GM18858 (cell line): ENCODE measurements around the gene AK9.

Experiments
- ATAC-seq: cut with Tn5 transposase; IDR thresholded peaks from one replicate; pipeline ENCODE4 v1.9.1; 2021; ENCODE audit not compliant: unreplicated experiment

The AK9 gene

DNA sequence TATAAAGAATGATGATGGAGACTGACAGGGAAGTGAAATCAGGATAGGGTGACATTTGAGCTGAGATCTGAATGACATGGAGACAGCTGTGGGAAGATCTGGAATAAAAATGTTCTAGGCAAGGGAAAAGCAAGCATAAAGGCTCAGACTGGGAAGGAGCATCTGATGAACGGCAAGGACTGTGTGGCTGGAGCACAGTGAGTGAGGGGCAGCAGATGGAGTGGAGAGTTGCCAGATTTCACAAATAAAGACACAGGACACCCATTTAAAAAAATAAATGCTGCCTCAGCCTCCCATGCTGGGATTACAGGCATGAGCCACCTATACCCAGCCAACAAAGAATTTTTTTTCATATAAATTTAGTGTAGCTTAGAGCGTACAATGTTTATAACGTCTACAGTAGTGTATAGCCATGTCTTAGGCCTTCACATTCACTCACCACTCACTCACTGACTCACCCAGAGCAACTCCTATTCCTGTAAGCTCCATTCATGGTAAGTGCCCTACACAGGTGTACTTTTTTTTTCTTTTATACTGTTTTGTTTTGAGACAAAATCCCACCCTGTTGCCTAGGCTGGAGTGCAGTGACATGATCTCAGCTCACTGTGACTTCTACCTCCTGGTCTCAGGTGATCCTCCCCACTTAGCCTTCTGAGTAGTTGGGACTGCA, 205.6 kb downstream of the AK9 start:
- ATAC-seq: no peak

DNA sequence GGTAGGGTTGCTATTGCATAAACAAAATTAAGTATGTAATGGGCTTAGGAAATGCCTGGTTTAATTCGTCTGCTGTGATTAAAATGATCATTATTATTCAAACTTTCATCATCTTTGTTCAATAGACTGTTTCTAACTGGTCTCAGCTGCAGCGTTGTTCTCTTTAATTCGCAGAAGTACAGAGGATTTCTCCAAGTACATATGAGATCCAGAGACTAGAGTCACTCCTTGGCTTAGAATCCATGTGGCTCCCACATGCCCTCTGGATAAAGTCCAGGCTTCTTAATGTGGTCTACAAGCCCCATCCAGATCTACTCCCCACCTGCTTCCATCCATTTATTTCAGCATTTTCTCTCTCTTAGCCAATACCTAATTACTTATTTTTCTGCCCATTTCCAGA, 206.9 kb downstream of the AK9 start:
- no peak for ATAC-seq

DNA sequence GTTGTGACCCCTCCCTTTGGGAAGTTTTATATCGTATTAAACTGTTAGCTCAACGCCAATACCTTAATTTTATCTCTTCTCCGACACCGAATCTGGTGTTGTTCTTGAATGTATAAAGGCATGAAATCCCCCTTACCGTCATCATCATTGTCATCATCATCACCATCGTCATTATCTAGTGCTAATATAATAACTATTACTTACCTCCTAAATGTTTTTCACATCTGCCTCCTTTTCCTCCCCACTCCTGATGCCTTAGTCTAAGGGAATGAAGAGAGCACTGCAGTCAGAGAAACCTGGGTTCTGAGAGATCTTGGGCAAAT, 207.3 kb downstream of the AK9 start:
- ATAC-seq: no peak

DNA sequence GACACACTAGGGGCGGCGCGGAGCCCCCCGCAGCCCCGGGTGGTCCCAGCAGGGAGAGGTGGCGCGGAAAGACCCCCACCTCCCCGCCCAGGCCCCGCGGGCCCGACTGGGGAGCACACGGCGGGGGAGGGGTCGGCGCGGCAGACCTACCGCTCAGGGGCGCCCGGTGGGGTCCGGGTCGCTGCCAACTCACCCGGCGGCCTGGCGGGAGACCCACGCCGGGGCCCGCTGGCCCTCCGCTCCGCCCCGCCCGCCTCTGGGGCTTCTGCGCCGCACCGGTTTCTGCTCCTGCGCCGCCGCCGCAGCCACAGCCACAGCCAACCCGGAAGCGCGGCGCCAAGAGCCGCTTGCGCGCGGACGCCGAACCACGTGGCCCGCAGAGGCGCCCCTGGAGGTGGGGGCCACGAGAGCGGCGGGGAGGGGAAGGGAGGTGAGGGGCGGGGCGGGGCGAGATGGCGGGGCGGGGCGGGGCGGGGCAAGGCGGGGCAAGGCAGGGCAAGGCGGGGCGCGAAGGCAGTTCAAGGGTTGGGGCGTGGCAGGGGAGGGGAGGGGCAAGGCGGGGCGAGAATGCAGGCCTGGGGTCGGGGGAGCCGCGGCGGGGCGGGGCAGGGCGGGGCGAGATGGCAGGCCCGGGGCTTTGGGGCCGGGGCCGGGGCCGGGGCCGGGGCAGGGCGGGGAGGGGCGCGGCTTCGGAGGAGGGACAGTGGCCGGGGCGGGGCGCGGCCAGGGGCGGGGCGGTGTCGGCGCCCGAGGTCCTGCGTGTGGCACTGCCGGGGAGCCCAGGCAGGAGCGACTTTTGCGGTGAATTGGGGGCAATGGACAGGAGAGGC, 207.9 kb downstream of the AK9 start, which contains the start of gene ZBTB24:
ZBTB24 (minus strand) TSS at position 315 of the 830 bp plus-strand sequence. CDS start 1,193 bp downstream, outside the sequence.
- peak; percentile 81 for ATAC-seq

DNA sequence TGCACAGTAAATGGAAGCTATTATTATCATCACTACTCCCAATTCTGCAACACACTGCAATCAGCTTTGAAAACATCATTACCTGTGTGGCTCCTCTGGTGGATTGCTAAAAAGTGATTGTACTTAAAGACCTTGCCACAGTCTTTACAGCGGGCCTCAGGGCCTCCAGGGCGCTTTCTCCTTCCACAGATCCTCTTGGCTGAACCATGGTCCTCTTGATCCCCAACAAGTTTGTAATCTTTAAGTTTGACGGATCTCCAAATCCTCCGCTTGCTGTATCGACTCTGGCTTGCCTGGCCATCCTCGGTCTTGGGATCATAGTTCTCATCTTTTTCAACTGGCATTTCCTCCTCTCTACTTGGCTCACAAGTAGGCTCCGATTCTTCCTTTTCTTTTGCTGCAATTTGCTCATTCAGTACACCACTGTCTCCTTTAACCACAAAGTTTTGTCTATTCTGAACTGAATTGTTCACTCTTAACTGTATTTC, 210.0 kb downstream of the AK9 start:
- no peak for ATAC-seq

DNA sequence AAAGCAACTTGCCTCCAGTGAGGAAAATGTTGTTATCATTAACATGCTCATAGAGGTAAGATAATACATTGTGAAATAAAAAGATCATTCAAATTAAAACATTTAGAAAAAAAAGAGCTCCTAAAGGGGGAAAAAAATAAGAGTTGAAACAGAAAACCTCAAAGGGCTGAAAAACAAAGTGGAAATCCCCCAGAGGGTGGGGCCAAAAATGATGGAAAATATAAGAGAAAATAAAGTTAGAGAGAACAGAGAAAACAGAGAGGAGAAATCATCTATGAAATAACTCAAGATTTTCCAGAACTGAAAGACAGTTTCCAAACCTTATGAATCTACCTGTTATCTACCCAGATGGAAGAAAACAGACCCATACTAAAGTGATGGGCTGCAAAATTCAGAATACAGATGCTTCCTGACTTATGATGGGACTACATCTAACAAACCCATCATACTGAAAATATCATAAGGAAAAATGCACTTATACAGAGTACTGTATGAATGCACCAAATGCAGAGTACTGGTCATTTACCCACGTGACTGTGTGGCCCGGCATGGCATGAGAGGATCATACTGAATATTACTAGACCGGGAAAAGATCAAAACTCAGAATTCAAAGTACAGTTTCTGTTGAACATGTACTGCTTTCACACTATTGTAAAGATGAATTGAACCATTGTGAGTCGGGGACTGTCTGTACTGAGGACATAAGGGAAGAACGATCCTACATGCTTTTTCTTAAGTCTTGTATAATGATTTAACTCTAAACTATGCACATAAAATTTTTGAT, 212.0 kb downstream of the AK9 start:
- no peak for ATAC-seq

DNA sequence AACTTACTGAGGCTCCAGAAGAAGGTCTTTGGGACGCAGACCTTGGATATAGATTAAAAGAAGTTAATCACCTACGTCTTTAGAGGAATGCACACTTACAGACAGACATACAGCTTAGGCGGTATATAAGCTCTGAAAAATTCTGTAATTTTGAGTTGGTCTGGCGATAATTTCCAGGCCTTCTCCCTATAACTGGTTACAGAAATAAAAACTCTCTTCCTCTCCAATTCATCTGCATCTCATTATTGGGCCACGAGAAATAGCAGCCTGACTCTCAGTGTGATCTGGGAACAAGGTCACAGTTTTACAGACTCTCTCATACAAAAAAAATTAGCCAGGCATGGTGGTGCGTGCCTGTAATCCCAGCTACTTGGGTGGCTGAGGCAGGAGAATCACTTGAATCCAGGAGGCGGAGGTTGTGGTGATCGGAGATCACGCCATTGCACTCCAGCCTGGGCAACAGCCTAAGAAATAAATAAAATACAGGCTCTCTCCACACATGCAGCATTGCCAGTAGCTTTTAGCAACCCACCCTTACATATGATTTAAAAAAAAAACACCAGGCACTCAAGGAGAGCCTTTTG, 212.7 kb downstream of the AK9 start:
- ATAC-seq: no peak

DNA sequence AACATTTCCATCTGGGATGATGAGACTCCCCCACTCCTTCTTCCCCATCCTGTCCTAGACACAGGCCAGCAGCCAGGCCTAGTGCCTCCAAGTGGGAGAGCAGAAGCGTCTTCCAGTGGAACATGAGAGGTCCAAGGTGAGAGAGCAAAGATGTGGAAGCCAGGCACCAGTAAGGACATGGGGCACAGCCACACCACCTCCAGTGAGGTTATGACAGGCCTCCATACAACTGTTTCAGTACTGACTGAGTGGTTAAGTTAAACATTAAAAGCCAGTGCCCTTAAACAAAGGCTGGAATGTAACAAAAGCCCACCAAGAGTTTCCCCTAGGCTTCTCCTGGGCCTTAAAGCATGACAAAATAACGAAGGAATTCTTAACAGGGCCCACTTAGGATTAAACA, 213.3 kb downstream of the AK9 start:
- peak; percentile 44 for ATAC-seq

DNA sequence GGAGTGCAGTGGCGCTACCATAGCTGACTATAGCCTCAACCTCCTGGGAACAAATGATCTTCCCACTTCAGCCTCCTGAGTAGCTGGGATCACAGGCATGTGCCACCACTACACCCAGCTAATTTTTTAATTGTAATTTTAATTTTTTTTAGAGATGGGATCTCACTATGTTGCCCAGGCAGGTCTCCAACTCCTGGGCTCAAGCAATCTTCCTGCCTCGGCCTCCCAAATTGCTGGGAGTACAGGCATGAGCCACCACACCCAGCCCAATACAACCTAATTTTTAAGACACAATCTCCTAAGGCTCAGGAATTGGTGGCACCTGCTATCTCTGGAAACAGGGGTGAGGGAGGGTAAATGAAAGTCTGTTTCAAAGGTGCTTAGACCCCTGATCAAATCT, 213.8 kb downstream of the AK9 start:
- ATAC-seq: no peak

DNA sequence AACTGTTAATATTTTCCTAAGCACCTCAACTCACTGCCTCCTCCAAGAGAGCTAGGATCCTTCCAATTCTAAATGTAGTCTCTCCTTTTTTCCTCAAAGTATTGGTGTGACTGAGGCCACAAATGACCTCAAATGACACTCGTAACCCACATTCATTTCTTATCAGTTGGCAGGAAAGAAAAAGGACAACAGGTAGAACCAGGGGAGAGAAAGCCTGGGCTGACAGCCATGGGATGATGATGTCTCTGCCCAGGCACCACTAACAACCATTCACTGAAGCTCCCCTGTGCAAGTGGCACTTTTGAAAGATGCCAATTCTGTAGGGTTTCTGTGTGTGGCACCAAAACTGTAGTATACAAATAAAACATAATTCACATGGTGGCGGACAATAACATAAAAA, 215.4 kb downstream of the AK9 start:
- ATAC-seq: no peak

DNA sequence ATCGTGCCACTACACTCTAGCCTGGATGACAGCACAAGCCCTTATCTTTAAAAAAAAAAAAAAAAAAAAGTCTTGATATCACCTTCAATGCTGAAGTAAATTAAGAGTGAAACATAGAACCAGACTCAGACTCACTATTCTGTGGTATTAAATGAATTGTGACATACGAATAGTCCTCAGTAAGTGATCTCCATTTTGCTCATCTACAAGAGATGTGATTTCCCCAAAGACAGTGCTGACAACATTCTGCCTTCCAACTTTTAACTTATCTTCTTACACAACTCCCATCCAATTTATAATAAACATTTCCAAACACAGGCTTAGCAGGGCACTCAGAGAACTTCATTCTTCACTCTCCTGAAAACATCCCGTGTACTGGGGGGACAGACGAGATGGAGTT, 216.0 kb downstream of the AK9 start:
- ATAC-seq: no peak

DNA sequence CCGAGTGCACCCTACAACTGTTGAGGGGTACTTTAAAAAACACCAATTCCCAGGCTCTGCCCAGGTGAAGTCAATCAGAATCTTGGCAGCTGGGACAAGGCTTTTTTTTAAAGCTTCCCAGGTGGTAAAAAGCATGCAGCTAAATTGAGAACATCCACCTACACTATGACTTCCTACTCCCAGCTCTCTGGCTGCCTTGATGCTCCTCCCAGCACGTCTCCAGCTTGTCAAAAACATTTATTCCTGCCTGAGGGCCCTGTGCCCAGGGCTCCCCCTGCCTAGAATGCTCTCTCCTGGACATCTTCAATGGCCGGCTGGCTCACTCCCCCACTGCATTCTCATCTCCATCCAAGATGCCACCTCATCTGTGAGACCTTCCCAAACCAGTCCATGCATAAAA, 217.9 kb downstream of the AK9 start:
- ATAC-seq: no peak

DNA sequence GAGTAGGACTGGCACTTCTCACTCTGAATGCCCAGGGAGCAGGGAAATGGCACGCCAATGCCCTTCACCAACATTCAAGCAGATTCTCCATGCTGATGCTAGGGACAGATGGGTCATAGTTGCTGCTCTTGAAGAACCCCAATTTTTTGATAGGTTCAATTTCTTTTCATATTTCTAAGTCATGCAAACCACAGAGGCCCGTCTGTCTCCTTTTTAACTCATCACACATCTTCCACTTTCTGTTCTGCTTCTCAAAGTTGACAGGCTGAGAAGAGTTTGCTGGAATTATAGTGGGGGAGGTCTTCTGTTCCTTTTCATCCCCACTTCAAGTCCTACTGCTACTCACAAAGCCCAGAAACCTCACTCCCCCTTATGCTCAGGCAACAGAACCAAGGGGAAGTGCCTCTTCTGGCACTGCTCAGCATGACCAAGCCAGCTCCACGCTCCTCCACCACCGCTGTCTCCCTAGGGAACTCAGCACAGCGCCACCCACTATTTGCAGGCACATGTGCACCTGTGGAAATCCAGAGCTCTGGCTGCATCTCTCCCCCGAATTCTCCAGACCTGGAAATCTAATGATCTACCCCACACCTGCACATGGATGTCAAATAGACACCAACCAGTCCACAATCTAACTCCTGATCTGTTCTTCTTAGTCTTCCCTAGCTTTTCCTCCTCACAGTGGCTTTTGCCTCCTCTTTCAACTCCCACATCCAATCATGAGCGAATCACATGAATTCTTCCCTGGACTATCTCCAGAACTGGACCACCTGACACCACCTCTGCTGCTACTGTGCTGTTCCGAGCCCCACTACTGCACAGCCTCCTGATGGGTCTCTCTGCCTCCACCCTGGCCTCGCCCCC, 218.6 kb downstream of the AK9 start:
- peak; percentile 60 for ATAC-seq

DNA sequence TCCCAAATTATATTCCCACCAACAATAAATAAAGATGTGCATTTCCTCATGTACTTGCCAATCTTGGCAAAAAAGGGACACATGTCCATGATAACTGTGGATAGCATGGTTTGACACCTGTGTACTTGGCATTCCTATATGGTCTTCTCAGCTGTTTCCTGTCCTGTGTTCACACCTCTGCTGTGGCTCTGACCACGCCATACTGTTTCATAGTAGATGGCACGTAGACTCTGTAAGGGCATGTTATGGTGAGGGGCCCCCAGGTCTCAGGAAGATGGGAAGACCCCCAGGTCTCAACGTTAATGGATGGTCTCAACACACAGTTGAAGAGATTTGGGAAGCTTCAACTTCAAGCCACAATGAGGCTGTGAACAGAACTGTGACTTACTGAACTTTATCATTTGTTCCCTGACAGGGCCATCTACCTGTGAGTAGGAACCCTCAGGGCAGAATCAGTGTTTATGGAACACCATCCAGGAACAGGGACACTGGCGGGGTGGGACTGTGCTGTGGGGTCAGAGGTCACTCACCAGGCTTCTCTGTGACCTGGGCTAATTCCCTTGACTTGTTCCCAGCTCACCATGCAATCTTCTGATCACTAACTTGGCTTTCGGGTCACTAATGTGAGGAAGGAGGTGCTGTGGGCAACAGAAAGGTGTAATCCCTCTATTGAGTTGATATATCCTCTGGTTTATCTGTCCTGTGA, 219.7 kb downstream of the AK9 start:
- ATAC-seq: no peak

DNA sequence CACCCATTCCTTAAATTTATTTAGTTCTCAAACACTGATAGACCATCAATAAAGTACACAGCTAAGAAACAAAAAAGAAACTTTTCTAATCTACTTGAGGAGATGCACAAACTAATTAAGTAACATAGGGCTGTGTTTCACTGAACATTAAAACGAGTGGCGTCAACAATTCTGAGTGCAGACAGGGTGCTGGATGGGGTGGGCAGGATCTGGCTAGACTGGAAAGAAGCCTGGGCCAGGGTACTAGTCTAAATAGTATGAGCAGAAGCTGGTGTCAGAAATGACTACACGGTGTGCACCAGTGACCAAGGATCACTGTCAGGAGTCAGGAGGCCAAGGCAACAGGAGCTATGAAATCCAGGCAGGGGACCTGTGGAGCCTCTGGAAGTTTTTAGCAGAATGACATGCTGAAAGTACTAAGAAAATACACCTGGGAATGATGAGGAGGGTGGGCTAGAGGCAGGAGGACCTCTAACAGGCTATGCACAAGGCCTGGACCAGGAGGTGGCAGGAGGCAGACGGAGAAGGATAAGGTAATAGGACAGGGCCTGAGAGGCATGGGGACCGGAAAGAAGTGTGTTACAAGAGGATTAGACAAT, 221.3 kb downstream of the AK9 start:
- no peak for ATAC-seq

DNA sequence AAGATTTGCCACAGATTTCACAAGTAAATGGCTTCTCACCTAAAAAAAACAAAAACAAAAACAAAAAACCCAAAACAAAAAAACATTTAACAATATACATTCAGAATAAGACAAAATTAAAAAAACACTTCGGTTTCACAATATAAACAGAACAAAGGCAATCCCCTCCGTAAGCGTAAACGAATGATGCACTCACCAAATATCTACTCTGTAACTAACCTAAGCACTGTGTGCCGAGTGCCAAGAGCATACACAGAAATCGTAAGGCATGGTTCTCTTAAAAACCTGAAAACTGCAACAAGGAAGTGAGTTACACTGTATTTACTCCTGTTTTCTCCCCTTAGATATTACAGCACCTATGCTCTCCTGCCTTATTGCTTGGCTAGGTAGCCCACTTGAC, 223.3 kb downstream of the AK9 start:
- ATAC-seq: no peak

DNA sequence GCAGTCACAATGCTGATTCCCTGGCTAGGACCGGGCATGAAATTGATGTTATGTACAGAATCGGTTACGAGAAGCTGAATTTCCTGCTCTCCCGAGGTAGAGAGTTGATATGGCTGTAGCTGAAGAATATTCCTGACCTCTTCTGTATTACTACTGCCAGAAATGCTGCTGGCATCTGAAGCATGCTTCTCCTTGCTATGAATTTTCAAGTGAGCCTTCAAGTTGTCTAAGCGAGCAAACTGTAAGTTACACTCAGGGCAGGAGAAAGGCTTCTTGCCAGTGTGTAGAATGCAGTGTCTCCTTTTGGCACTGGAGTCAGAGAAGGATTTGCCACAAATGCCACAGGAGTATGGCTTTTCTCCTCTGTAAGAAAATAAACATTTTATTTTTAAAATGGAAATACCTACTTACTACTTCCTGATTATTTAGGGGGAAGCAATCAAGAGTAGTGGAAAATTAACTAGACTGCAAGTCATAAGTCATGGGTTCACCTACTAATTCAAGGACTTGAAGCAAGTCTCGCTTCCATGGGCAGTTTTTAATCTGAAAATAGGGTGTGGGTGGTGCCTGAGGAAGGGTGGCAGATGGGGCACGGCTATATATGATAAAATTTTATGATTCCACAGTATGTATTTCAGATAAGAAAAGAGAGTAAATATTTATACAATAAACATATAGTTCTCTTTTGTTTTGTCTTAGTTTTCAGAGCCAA, 224.6 kb downstream of the AK9 start:
- no peak for ATAC-seq

DNA sequence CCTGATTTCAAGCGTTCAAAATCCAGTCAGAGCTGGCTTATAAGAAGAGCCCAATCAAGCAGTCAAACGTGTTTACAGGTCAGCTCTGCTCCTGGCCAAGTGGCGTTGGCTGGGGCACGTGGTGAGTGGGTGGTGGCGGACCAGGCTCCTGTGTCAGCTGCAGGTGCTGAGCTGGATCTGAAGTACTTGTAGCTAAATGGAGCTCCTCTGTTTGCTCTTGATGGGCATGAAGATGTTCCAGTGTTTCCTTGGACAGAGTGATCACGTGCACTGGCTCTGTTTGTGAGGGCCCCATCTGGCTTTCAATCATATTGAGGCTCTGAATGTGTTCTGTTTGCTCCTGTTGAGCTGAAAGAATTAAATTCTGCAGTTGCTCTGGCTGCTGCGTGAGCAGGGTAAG, 225.2 kb downstream of the AK9 start:
- ATAC-seq: no peak
